PC-9 (cell line): ENCODE measurements around the gene IMP4.

Experiments
- EZH2 ChIP-seq: fragments of 200-600 bp; sonication (generic); IDR thresholded peaks from 2 replicates; pipeline ENCODE4 v1.8.0; 2017; ENCODE audit warnings: antibody characterized with exemption, low read depth
- TF ChIP-seq, protein P1 (sequence below): fragments of 200-600 bp; sonication (generic); conservative IDR thresholded peaks from 2 replicates; pipeline ENCODE4 v1.6.1; 2017; ENCODE audit warnings: mixed run types, antibody characterized with exemption, mild to moderate bottlenecking, moderate library complexity

DNA sequence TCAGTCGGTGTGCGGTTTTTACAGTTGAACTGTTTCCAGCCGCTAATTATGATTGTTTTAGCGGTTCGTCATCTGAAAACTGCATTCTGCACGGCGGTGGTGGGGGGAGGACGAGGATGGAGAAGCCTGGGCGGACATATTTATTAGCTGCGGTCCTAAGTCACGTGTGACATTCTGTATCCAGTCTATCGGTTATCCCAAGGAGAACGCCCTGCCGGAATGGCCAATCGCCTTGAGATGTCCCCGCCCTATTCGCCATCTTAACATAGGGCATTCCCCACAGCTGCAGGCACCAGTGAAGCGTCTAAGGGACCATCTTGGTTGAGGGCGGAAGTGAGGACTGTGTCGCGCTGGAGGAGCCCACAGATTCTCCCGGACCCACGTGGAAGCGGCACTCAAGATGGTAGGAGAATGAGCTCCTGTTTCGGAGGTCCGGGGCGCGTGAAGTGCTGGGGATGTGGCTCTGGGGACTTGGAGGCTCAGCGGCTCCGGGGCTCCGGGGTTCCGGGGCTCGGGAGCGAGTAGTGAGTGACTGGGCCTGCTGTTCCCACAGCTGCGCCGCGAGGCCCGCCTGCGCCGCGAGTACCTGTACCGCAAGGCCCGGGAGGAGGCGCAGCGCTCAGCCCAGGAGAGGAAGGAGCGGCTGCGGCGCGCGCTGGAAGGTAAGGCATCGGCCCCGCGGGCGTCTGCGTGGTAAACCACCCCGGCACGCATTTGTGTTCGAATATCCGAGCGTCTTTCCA lies at the start of gene IMP4:
- TF ChIP-seq, protein P1, sequence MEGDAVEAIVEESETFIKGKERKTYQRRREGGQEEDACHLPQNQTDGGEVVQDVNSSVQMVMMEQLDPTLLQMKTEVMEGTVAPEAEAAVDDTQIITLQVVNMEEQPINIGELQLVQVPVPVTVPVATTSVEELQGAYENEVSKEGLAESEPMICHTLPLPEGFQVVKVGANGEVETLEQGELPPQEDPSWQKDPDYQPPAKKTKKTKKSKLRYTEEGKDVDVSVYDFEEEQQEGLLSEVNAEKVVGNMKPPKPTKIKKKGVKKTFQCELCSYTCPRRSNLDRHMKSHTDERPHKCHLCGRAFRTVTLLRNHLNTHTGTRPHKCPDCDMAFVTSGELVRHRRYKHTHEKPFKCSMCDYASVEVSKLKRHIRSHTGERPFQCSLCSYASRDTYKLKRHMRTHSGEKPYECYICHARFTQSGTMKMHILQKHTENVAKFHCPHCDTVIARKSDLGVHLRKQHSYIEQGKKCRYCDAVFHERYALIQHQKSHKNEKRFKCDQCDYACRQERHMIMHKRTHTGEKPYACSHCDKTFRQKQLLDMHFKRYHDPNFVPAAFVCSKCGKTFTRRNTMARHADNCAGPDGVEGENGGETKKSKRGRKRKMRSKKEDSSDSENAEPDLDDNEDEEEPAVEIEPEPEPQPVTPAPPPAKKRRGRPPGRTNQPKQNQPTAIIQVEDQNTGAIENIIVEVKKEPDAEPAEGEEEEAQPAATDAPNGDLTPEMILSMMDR: no peak; the same call in 1 of the 2 replicates
- no peak for TF ChIP-seq EZH2
